Measurements from ENCODE around the gene PMP22.

Gene PMP22

GRCh38 chr17:15273141-15273793 lies 8.1 kb upstream of the PMP22 start:
- DNase-seq: no peak

GRCh38 chr17:15271741-15272140 lies 6.6 kb upstream of the PMP22 start:
- no peak for DNase-seq

DNA sequence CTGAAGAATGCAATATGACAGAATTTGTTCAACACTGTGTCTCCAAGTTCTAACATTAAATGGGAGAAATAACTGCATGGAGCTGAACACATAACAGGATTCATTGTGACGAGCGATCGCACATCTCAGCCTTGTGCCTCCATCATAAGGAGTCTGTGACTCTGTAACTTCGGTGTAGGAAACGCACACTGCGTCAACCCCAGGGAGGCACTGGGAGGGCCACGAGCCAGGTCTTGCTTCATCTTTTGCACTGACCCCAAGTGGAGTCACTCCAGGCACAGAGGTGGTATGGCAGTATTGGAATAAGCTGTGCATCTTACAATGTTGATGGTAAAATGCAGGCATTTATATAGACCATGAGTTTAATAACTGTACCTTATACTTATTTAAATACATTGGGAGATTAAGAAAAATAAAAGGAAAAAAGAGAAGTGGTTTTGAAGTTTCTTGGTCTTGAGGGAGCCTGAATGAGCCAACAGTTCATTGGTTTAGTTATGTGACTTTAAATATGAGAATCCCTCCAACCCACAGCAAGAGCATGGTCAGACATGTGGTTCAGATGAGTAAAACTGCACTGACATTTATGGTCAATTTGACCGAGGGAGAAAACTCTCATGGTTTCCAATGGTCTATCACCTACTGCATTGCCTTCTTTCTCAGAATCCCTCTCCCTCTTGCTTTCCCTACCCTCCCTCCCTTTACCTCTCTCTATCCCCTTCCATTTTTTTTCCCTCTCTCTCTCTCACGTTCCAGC lies 5.7 kb upstream of the PMP22 start:
- no peak for DNase-seq

DNA sequence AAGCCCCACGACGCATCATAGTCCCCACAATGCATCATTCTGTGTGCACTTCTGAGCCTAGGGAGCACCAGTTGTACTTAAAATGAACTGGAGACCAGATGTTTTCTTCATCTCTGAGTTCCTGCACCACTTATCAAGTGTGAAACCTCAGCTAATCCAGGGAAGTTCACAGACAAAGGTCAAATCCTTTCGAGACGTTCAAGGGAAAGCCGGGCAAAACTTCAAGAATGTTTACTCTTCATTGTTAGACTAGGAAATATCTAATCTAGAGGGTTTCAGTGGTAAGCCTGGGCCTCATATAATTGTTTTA lies 4.6 kb upstream of the PMP22 start:
- DNase-seq: no peak

GRCh38 chr17:15269087-15269779 lies 4.1 kb upstream of the PMP22 start:
- DNase-seq: no peak

DNA sequence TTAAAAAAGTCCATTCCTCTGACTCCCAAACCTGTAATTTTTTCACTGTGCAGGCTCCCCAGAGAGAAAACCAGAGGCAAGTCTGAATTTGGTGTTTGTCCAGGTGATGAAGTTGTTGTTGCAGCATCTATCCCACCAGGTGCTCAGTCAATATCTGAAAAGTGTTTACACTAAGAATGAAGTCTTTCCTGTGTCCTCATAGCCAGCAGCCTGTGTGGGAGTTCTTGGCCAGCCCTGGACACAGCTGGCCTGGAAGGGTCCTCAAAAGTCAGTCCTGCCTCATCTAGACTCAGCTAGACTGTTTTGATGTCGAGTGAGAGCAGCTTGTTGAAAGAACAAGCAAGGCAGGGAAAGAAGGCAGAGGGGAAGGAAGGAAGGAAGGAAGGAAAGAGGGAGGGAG lies 3.3 kb upstream of the PMP22 start:
- DNase-seq: no peak

DNA sequence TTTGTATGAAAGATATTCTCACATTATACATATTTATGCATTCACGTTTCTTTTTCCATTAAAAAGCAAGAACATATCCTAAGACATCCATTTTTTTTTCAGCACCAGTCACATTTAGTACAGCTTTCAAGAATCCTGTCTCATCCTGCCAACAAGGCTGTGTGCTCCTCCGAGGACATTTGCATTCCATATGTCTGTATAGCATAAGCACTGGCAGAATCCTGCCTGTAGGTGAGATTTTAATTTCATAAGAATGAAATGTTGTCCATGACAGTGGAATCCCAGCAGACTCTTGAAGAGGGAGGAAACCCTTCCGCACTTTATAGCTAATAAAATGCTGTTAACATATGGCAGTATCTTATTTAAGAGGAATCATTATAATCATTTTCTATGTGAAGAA lies 2.9 kb upstream of the PMP22 start:
- no peak for DNase-seq

DNA sequence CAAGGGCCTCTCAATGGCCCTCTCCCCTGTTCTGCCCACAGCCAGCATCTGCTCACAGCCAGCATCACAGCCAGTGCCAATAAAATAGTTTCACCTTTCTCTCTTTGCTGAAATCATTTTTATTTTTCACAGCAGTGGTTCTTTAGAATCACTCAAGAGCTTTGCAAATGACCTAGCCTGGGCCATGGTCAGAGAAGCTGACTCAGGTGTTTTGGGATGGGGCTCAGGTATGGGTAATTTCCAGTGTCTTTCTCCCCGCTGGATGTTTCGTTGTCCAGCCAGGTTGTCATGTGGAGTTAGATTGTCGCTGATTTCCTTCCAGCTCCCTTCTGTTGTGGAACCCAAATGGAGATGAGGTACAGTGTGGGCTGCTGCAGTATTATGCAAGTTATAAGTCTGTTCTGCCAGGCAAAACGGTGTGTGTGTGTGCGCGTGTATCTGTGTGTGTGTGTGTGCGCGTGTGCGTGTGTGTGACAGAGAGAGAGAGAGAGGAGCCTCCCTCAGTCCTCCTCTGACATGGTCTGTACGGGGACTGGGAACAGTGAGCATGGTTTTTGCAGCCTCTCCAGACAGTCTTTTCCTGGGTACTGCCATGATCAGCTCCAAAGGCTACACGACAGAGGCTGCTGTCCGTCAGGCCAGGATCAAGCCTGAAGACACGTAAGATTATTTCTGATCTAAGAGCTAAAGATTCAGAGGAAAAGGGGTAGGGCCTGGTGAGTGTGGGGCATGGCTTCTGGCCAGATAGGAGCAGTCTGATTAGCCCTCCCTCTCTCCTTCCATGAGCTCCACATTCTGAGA lies 1.4 kb upstream of the PMP22 start:
- DNase-seq: no peak

GRCh38 chr17:15264542-15264941 lies 584 bp downstream of the PMP22 start:
- no peak for DNase-seq

GRCh38 chr17:15263680-15264079 lies 1.4 kb downstream of the PMP22 start:
- DNase-seq: no peak

- no peak for DNase-seq
Measured at GRCh38 chr17:15263206-15263579, 1.9 kb downstream of the PMP22 start.

GRCh38 chr17:15262291-15263205 lies 2.6 kb downstream of the PMP22 start:
- DNase-seq: no peak

- DNase-seq: no peak
Measured at GRCh38 chr17:15261802-15262290, 3.3 kb downstream of the PMP22 start.

GRCh38 chr17:15261258-15261801 lies 3.8 kb downstream of the PMP22 start:
- no peak for DNase-seq

- peak; percentile 72 for DNase-seq
Measured at GRCh38 chr17:15260376-15261257, 4.5 kb downstream of the PMP22 start.

DNA sequence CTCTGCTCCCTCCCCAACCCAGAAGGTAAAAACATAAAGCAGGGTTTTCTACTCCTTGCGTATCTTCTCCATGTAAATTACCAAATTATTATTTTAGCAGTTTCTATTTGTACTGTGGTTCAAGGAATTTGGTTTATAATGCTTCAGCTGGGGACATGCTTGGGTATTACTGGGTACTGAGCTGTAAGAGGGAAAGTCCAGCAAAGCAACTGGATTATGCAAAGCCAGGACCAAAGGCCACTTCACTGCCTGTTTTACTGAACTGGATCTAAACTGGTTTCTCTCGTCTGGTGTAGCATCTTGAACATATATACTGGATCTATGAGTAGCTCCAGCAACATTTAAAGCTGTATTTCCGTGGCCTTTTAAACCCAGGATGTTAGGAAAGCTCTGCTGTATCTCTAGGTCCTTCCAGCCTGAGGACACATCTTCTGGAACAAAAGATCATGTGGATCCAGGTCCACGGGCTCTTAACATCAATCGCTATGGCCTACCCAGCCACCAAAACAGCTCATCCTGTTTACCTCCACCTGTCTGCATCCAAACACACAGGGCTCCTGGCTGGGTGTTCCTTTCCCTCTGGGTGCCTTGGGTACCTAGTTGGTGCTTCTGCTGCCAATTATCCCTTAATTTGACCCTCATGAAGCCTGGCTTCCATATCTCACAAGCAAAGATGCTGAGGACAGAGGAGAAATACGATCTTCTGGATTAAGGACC lies 7.2 kb downstream of the PMP22 start:
- no peak for DNase-seq

DNA sequence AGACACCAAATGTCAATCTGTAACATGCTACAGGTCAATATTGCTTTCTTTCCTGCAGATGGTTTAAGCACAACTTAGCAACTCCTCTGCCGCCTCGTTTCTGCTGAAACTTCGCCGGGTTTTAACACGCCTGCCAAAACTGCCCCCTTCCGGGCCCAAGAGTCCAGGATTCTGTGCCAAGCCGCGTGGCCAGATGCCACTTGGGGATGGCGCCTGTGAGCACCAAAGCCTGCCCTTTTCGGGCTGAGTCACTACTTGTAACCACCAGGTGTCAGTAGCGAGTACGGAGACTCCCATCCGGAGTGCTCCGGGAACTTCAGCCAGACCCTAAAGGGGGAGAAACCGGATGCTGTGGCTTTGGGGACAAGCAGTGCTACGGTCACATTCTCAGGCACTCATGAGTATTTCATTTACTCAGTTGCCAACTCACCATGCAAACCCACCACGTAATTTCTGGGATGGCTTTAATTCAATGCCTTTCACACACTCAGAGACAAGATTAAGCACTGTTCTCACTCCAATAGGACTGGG lies 7.8 kb downstream of the PMP22 start:
- DNase-seq: peak; percentile 52

DNA sequence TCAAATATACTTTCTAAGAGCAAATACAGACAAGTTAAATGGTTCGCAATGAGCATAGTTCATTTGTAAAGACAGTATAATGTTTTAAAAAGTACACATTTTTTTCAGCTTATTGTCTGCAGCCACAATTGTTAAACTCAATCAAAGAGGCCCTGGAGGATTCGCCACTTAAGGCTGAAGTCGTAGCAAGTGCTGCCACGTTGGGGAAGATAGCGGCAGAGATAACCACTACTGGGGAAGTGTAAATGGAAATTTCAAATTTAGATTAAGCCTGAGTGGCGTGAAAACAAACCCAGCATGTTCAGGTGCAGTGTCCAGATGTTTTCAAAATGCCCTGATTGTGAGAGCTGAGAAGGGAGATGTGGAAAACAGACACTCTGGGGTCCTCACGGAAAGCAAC lies 8.4 kb downstream of the PMP22 start:
- DNase-seq: no peak

DNA sequence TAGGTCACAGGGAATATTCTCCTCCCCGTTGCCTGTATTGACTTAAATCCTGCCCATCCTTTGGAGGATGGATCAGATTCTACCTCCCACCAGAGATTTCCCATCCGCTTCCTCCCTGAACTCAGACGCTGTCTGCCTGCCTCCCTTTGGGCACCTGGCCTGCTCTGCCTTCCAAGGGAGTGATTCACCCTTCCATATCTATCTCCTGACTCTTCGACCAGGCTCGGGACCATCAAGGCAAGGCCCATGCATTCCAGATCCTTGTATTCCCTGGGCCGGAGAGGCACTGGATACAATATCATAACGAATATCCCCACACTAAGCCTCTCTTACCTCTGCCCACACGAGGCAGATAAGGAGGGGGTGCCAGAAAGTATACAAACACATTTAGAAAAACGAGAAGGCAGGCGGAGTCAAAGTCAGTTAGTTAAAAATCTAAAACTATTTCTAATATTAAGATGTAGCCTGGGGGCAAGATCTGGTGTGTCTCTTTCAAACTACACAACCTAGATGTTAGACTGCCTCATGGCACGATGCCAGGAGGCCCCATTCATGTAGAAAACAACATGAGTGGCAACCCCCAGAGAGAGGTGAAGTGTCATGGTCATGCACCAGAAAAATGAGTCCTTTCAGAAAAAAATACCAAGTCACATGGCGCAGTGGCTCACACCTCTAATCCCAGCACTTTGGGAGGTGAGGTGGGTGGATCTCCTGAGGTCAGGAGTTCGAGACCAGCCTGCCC lies 9.2 kb downstream of the PMP22 start:
- no peak for DNase-seq
